Activated CD4-positive, alpha-beta memory T cell treated with anti-CD3 and anti-CD28 coated beads, Interleukin-2, amount 10 ng/mL, durations not matched to agents 7 days and 5 days (primary cell): ENCODE results near the gene NEU4. TPM values are rescaled to one million over a fixed set of nuclear protein-coding genes. Genes with fewer than 3 reads are reported as not detected.

Experiments
- CTCF ChIA-PET: fragments of 350-600 bp; sonication (Branson Sonifier 250); formaldehyde crosslinking; loops from one replicate; lab custom pipeline; 2021; ENCODE audit warnings: antibody characterized with exemption, inconsistent platforms; lab: Charles Lee
- POLR2A ChIA-PET: fragments of 350-600 bp; sonication (Branson Sonifier 250); formaldehyde crosslinking; loops from one replicate; lab custom pipeline; 2021; ENCODE audit warnings: antibody characterized with exemption; lab: Charles Lee
- DNase-seq: peaks from one replicate; pipeline ENCODE4 v3.0.0-alpha.2; 2020
- H3K27ac Mint-ChIP-seq: one replicate; pipeline ENCODE4 v1.8.0; 2021; ENCODE audit warnings: mild to moderate bottlenecking, mixed read lengths
- H3K27me3 Mint-ChIP-seq: one replicate; pipeline ENCODE4 v1.8.0; 2021; ENCODE audit warnings: mixed read lengths
- H3K36me3 Mint-ChIP-seq: one replicate; pipeline ENCODE4 v1.8.0; 2021; ENCODE audit warnings: low read depth, mixed read lengths
- H3K4me1 Mint-ChIP-seq: one replicate; pipeline ENCODE4 v1.8.0; 2021; ENCODE audit warnings: mixed read lengths
- H3K4me3 Mint-ChIP-seq: one replicate; pipeline ENCODE4 v1.8.0; 2021; ENCODE audit warnings: mild to moderate bottlenecking, mixed read lengths
- H3K9me3 Mint-ChIP-seq: one replicate; pipeline ENCODE4 v1.8.0; 2021; ENCODE audit warnings: mixed read lengths
- total RNA-seq, 2 experiments: library from RNA; stranded (reverse); gene quantifications; one replicate each; pipeline ENCODE4 v1.2.3, GENCODE V29; 2021

The NEU4 gene
- total RNA-seq, 2 experiments from 2014 or later: 0.38 to 0.43 TPM

DNA sequence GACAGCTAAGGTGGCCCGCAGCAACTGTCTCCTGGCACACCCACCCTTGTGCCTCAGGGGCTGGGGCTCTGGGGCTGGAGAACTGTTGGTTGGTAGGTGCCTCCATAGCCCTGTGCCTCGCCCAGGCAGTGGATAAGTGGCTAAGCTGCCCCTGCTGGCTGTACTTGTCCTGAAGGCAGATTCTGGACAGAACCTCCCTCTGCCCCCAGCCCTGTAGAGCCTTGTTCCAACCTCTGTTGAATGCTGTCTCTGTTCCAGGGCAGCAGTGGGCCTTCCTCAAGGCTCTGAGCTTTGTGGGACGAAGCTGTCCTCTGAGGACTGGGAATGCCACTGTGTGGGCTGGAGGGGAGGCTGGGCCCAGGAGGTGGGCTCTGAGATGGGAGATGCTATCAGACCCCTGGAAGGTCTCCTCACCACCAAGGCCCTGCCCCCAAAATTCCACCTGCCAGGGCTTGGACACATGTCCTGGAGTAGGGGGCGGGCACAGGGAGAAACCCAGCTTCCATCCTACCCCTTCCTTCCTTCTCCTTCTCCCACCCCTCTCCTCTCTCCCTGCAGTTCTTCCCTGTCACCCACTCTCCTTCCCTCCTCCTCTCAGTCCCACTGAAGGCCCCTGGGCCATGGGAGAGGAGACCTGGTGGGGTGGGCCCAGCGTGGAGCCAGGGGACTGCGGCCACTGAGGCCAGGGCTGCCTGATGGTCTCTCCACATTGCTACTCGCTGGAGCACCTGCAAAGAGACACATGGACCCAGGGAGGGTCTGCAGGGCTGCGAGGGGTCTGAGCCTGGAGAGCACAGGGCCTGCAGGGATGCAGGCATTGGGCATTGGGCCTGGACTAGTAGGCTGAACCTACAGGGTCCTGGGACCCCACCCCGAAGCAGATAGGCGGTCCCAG lies 51.4 kb downstream of the NEU4 start:
- Mint-ChIP-seq H3K27ac (peak overlapping the region; percentile 92), H3K9me3 (peaks cover 8% of the 10 kb centered on the region), H3K36me3 (peaks cover 20% of the 10 kb centered on the region), H3K4me1 (peaks cover 74% of the 10 kb centered on the region), H3K27me3 (peaks cover 15% of the 10 kb centered on the region), H3K4me3 (peak overlapping the region; percentile 73)
- DNase-seq: no peak
- POLR2A ChIA-PET: interaction anchor here (1.1 to 3.2 kb wide), 11 partner anchors 8 to 174 kb away, joined by 3 to 18 read pairs (median 7); partner anchors contain the start of genes D2HGDH, DTYMK, ING5 and RTP5
- CTCF ChIA-PET: interaction anchor here (0.7 to 1.8 kb wide), 3 partner anchors 10 to 18 kb away, joined by 4 to 12 read pairs (median 4); no protein-coding TSS in a partner anchor

GRCh38 chr2:241861264-241861663 lies 52.3 kb downstream of the NEU4 start:
- no peak for DNase-seq
- CTCF ChIA-PET: no interaction called here
- peaks cover 80% of the 10 kb centered on the region for H3K4me1 Mint-ChIP-seq
- peaks cover 25% of the 10 kb centered on the region for H3K36me3 Mint-ChIP-seq
- H3K27me3 Mint-ChIP-seq: peaks cover 20% of the 10 kb centered on the region
- H3K27ac Mint-ChIP-seq: peak overlapping the region; percentile 69
- POLR2A ChIA-PET: no interaction called here
- H3K9me3 Mint-ChIP-seq: peaks cover 8% of the 10 kb centered on the region
- peak overlapping the region; percentile 12 for H3K4me3 Mint-ChIP-seq

DNA sequence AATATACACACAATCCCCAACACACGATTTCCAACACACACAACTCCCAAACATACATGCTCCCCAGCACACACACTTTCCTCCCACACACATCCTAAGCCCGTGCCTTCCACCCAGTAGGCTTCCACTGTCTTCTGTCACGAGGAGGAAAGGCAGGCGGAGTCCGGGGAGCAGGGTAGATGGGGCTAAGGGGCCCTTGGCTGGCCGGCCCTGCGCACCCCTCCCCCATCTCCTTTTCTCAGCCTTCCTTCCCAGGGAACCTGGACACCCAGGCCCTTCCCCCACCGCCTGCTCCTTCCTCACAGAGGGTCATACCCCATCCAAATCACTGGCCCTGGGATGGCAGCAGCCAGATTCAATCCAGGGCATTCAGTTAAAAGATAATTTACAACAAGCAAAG lies 53.1 kb downstream of the NEU4 start:
- peaks cover 8% of the 10 kb centered on the region for H3K9me3 Mint-ChIP-seq
- no peak for DNase-seq
- H3K27me3 Mint-ChIP-seq: peaks cover 20% of the 10 kb centered on the region
- peaks cover 76% of the 10 kb centered on the region for H3K4me1 Mint-ChIP-seq
- H3K27ac Mint-ChIP-seq: no peak overlapping the region
- H3K4me3 Mint-ChIP-seq: no peak overlapping the region
- ChIA-PET POLR2A (no interaction called here), CTCF (no interaction called here)
- peaks cover 25% of the 10 kb centered on the region for H3K36me3 Mint-ChIP-seq

DNA sequence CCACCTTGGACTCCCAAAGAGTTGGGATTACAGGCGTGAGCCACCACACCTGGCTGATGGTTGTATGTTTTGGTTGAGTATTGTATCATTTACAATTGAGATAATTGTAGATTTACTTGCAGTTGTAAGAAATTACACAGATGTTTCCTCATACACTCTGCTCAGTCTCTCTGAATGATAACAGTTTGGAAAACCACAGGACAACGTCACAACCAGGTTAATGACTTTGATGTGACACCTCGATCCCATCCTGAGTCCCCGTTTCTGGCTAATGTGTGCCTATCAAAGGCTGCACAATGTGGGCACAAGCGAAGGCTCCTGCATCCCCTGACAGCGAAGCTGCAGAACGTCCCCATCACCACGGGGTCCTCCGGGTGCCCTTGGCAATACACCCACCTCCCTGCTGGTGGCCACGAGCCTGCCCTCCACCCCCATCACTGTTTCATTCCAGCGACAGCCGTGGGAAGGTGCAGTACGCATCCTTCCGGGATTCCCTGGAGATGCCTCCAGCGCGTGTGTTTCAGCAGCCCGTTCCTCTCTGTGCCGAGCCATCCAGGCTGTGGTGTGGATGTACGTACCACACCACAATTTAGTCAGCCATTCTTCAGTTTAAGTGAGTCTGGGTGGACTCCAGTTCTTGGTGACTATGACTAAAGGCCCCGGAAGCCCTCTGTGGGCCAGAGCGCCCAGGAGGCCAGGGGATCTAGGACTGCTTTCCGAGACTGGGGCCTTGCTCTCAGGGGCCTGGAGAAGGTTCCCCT lies 54.0 kb downstream of the NEU4 start:
- H3K4me3 Mint-ChIP-seq: peak overlapping the region; percentile 68
- H3K9me3 Mint-ChIP-seq: peaks cover 8% of the 10 kb centered on the region
- peaks cover 25% of the 10 kb centered on the region for H3K36me3 Mint-ChIP-seq
- peaks cover 80% of the 10 kb centered on the region for H3K4me1 Mint-ChIP-seq
- DNase-seq: no peak
- ChIA-PET POLR2A (no interaction called here), CTCF (no interaction called here)
- peak overlapping the region; percentile 73 for H3K27ac Mint-ChIP-seq
- H3K27me3 Mint-ChIP-seq: peaks cover 20% of the 10 kb centered on the region

- Mint-ChIP-seq H3K27me3 (peaks cover 23% of the 10 kb centered on the region), H3K27ac (peak overlapping the region; percentile 73), H3K9me3 (peaks cover 8% of the 10 kb centered on the region), H3K4me3 (peak overlapping the region; percentile 68), H3K4me1 (peaks cover 82% of the 10 kb centered on the region), H3K36me3 (peaks cover 25% of the 10 kb centered on the region)
- CTCF ChIA-PET: no interaction called here
- peak; percentile 74 for DNase-seq
- POLR2A ChIA-PET: interaction anchor here (1.6 kb wide), 1 partner anchor 101 kb away, joined by 5 read pairs; no protein-coding TSS in a partner anchor
These were observed 54.6 kb downstream of the NEU4 start for GRCh38 chr2:241863536-241863954.

GRCh38 chr2:241864168-241864849 lies 55.3 kb downstream of the NEU4 start:
- H3K27ac Mint-ChIP-seq: peak overlapping the region; percentile 73
- ChIA-PET POLR2A (interaction anchor here (1.6 kb wide), 1 partner anchor 101 kb away, joined by 5 read pairs; no protein-coding TSS in a partner anchor), CTCF (no interaction called here)
- peaks cover 8% of the 10 kb centered on the region for H3K9me3 Mint-ChIP-seq
- H3K4me3 Mint-ChIP-seq: peak overlapping the region; percentile 33
- DNase-seq: no peak
- H3K36me3 Mint-ChIP-seq: peaks cover 25% of the 10 kb centered on the region
- H3K4me1 Mint-ChIP-seq: peaks cover 88% of the 10 kb centered on the region
- H3K27me3 Mint-ChIP-seq: peaks cover 23% of the 10 kb centered on the region

DNA sequence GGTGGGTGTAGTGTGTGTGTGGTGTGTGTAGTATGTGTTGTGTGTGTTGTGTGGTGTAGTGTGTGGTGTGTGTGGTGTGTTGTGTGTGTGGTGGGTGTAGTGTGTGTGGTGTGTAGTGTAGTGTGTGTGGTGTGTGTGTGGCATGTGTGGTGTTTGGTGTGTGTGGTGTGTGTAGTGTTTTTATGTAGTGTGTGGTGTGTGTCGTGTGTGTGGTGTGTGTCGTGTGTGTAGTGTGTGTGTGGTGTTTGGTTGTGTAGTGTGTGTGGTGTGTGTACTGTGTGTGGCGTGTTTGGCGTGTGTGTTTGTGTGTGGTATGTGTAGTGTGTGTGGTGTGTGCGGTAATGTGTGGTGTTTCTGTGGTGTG lies 55.8 kb downstream of the NEU4 start:
- Mint-ChIP-seq H3K4me1 (peaks cover 84% of the 10 kb centered on the region), H3K27me3 (peaks cover 23% of the 10 kb centered on the region), H3K4me3 (peak overlapping the region; percentile 24), H3K27ac (peak overlapping the region; percentile 49), H3K36me3 (peaks cover 25% of the 10 kb centered on the region), H3K9me3 (peaks cover 8% of the 10 kb centered on the region)
- no peak for DNase-seq
- ChIA-PET POLR2A (interaction anchor here (1.6 kb wide), 1 partner anchor 102 kb away, joined by 5 read pairs; no protein-coding TSS in a partner anchor), CTCF (no interaction called here)

GRCh38 chr2:241865416-241865956 lies 56.5 kb downstream of the NEU4 start:
- no peak for DNase-seq
- Mint-ChIP-seq H3K9me3 (peaks cover 8% of the 10 kb centered on the region), H3K27ac (peak overlapping the region; percentile 49), H3K27me3 (peaks cover 23% of the 10 kb centered on the region), H3K4me3 (peak overlapping the region; percentile 25), H3K36me3 (peaks cover 25% of the 10 kb centered on the region), H3K4me1 (peaks cover 78% of the 10 kb centered on the region)
- ChIA-PET CTCF (interaction anchor here (0.9 to 1.0 kb wide), 2 partner anchors 13 to 164 kb away, joined by 3 read pairs; partner anchors contain the start of gene ING5), POLR2A (no interaction called here)

GRCh38 chr2:241865957-241866789 lies 57.2 kb downstream of the NEU4 start:
- Mint-ChIP-seq H3K4me1 (peaks cover 77% of the 10 kb centered on the region), H3K36me3 (peaks cover 25% of the 10 kb centered on the region), H3K4me3 (no peak overlapping the region), H3K27me3 (peaks cover 25% of the 10 kb centered on the region), H3K27ac (peak overlapping the region; percentile 49), H3K9me3 (peaks cover 8% of the 10 kb centered on the region)
- peak; percentile 43 for DNase-seq
- ChIA-PET POLR2A (interaction anchor here (1.1 kb wide), 1 partner anchor 22 kb away, joined by 3 read pairs; no protein-coding TSS in a partner anchor), CTCF (interaction anchor here (0.9 to 1.0 kb wide), 2 partner anchors 12 to 164 kb away, joined by 3 read pairs; partner anchors contain the start of gene ING5)
